Head of caudate nucleus (tissue), 42 donors: ENCODE measurements around the gene AADACL4.
A peak's percentile ranks its signal among the peaks of the same experiment; 100 is the strongest.
"Not testable (repeated sequence)": the region's sequence is repeated elsewhere in the genome, so short reads cannot be mapped to it uniquely, and the experiment has no call there.

Experiments used
- DNase-seq, 42 donors: peaks; one replicate each; pipeline versions ENCODE4 v3.0.0 to v3.0.0-alpha.2; 2020 to 2021; ENCODE audit warnings: mixed read lengths in 7 of 42
- intact Hi-C: fragments of 100-400 bp; cut with DNase I; formaldehyde crosslinking; loops from one replicate; pipeline ENCODE4 v1.15.0; 2022

AADACL4 gene

GRCh38 chr1:12678820-12679219 lies 34.9 kb downstream of the AADACL4 start:
- DNase-seq, result no peak
- intact Hi-C loops, result no loop called here

GRCh38 chr1:12690156-12690555 lies 46.3 kb downstream of the AADACL4 start:
- DNase-seq, result peak in 14 of 42 donors; percentile 11 to 55 (median 26)
- intact Hi-C loops, result no loop called here

GRCh38 chr1:12692967-12693782 lies 49.3 kb downstream of the AADACL4 start:
- intact Hi-C loops, result no loop called here
- DNase-seq, result no peak

- intact Hi-C loops, result no loop called here
- no peak for DNase-seq
Observed at GRCh38 chr1:12696658-12697057, 52.8 kb downstream of the AADACL4 start.

GRCh38 chr1:12697397-12697796 lies 53.5 kb downstream of the AADACL4 start:
- intact Hi-C loops, result no loop called here
- DNase-seq, result no peak

GRCh38 chr1:12703821-12704451 lies 60.1 kb downstream of the AADACL4 start:
- peak in 1 of 42 donors; percentile 18 for DNase-seq
- intact Hi-C loops, result no loop called here

GRCh38 chr1:12706061-12706460 lies 62.2 kb downstream of the AADACL4 start:
- intact Hi-C loops, result no loop called here
- DNase-seq, result no peak

GRCh38 chr1:12708396-12709090 lies 64.7 kb downstream of the AADACL4 start:
- DNase-seq, result no peak
- intact Hi-C loops, result no loop called here

- no peak for DNase-seq
- intact Hi-C loops, result no loop called here
Observed at GRCh38 chr1:12709091-12709491, 65.2 kb downstream of the AADACL4 start.

- intact Hi-C loops, result no loop called here
- no peak for DNase-seq
Observed at GRCh38 chr1:12709696-12710095, 65.8 kb downstream of the AADACL4 start.

- intact Hi-C loops, result no loop called here
Observed at GRCh38 chr1:12711536-12711935, 67.7 kb downstream of the AADACL4 start.

GRCh38 chr1:12712076-12712475 lies 68.2 kb downstream of the AADACL4 start:
- intact Hi-C loops, result no loop called here
- no peak for DNase-seq

More at GRCh38 chr1:12711536-12711935, 67.7 kb downstream of the AADACL4 start:
- DNase-seq, result no peak

- intact Hi-C loops, result no loop called here
- DNase-seq, result no peak
Observed at GRCh38 chr1:12712929-12713328, 69.0 kb downstream of the AADACL4 start.

- intact Hi-C loops, DNase-seq: not testable (repeated sequence)
Observed at GRCh38 chr1:12713651-12714050, 69.8 kb downstream of the AADACL4 start.

- intact Hi-C loops, result no loop called here
- no peak for DNase-seq
Observed at GRCh38 chr1:12714710-12715475, 71.0 kb downstream of the AADACL4 start.

GRCh38 chr1:12715896-12716437 lies 72.1 kb downstream of the AADACL4 start, which contains the start of gene AADACL3:
TSS of gene AADACL3 (plus strand) at chr1:12716110. CDS start at chr1:12716177, 67 bp downstream.
- intact Hi-C loops, result no loop called here
- DNase-seq, result no peak
